NCI-H128 (cell line): ENCODE results near the gene LRRC2.
"Not testable (repeated sequence)": the region's sequence is repeated elsewhere in the genome, so short reads cannot be mapped to it uniquely, and the experiment has no call there.

ENCODE experiments used
- DNase-seq: peaks from one replicate; lab custom pipeline; 2025; ENCODE audit not compliant: unreplicated experiment; lab: John Stamatoyannopoulos, UW

The LRRC2 gene

DNA sequence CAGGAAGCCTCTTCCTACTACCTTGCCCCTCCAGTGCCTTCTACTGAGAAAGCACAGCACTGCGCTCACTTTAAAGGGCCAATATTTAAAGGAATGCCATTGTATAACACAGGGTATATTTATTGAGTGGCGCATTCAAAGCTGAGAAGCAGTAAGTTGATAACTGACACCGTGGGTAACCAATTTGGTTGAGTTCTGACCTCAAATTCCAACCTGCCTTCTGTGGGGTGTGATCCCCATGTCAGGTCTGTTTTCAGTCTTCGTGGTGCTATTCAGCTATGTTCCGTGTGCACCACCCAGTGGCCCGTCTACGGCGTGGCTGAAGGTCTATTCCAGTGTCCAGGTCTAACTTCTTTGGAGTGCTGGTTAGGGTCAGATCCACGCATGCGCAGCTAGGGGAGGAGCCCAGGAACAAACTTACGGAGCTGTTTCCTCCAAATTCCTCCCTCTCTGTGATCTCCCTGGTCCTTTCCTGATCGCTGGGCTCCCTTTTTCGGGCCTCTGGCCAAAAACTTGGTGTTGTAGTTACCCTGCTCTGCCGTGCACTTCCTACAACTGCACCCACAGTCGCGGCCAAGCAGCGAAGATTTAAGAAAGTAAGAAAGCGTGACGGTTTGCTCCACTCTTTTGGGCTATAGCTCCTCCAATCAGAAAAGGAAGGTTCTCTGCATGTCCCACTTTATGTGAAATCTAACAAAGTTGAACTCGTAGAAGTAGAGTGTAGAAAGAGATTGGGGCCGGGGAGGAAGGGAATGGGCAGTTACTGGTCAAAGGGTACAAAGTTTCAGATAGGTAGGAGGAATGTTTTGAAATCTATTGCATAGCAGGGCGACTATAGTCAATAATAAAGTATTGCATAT lies 7.7 kb downstream of the LRRC2 start:
- no peak for DNase-seq

DNA sequence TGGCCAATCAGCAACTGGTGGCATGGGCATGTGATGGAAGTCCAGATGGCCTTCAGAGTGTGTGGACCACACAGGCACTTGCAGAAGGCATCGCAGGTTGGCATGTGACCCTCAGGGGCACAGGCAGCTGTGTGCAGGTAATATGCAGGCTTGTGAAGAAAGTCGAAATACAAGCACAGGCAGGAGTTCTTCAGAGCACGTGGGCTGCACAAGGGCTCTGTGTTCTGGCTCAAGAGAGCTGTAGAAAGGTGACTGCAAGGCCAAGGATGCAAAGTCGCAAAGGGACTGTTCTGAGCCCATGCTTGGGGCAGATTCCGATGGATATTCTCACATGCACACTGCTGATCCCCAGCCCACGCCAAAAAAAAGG lies 8.3 kb downstream of the LRRC2 start:
- no peak for DNase-seq

DNA sequence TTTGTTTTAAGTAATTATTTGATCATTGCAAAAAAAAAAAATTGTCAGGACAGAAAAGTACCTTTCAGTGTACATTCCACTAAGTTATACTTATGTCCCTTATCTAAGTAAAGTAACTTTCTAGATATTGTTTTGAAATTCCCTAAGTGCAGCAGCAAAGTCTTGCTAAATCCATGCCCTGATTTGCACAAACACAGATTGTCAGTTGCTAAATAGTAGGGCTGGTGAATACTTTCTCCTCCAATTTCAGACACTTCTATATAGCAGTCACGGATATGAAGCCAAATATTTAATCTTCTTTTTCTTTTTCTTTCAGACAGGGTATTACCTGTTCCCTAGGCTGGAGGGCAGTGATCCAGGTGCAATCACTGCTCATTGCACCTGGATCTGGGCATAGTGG lies 12.9 kb downstream of the LRRC2 start:
- no peak for DNase-seq

DNA sequence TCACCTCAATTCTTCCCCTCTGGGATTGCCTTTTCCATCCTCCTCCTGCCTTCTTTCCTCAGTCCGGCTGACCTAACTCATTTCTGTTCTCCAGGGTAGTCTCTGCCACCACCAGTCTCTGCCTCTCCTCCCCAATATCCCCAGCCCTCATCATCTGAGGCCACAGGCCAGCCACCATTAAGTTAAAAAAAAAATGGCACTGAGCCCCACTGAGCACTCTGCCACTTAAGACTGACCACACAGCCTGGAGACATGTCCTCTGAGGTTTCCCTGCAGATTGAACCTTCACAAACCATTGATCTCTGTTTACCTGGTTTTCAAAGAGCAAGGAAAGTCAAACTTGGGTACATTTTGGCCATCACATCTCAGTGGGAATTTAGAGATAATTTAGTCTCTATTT lies 13.6 kb downstream of the LRRC2 start:
- DNase-seq: no peak

DNA sequence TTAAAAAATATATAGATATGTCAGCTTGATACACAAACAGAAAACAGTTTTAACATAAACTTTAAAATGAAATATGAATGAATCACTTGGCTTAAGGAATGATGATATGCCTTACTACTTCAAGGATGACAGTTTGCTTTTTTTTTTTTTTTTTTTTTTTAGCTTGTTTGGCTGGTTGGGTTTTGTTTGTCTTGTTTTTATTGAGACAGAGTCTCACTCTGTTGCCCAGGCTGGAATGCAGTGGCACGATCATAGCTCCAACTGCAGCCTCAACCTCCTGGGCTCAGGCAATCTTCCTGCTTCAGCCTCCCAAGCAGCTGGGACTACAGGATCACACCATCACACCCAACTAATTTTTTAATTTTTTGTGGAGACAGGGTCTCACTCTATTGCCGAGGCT lies 14.5 kb downstream of the LRRC2 start:
- DNase-seq: no peak

- DNase-seq: no peak
These were observed 16.1 kb downstream of the LRRC2 start for GRCh38 chr3:46549989-46550388.

DNA sequence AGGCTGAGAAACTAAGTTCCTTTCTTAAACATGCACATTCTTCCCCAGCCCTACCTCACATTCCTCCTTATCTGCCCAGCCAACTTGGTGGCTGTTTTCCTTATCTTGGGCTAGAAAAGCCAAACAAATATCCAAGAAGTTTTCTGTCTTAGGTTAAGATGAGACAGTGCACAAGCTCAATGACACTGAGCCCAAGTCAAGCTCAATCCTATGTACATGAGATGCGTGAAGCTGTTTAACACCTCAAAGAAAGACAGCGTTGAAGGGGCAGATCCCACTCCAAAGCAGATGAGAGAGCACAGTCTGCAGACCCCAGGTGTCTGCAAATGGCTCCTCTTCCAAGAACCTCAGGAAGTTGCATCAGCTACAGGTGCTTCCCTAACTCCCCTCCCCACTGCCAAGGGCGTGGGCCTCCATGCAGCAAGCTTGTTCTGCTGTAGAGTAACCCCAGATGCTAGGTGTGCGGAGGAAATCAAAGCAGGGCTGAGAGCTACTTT lies 16.6 kb downstream of the LRRC2 start:
- no peak for DNase-seq

DNA sequence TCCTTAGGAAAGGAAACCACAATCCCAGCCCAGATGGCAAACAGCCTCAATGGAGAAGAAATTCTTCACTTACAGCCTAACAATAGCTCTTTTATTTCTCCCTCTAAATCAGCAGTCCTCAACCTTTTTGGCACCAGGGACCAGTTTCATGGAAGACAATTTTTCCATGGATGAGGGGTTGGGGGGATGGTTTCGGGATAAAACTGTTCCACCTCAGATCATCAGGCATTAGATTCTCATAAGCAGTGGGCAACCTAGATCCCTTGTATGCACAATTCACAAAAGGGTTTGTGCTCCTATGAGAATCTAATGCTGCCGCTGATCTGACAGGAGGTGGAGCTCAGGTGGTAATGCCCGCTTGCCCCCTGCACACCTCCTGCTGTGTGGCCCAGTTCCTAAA lies 17.5 kb downstream of the LRRC2 start:
- not testable (repeated sequence) for DNase-seq

- no peak for DNase-seq
These were observed 19.1 kb downstream of the LRRC2 start for GRCh38 chr3:46546896-46547440.

DNA sequence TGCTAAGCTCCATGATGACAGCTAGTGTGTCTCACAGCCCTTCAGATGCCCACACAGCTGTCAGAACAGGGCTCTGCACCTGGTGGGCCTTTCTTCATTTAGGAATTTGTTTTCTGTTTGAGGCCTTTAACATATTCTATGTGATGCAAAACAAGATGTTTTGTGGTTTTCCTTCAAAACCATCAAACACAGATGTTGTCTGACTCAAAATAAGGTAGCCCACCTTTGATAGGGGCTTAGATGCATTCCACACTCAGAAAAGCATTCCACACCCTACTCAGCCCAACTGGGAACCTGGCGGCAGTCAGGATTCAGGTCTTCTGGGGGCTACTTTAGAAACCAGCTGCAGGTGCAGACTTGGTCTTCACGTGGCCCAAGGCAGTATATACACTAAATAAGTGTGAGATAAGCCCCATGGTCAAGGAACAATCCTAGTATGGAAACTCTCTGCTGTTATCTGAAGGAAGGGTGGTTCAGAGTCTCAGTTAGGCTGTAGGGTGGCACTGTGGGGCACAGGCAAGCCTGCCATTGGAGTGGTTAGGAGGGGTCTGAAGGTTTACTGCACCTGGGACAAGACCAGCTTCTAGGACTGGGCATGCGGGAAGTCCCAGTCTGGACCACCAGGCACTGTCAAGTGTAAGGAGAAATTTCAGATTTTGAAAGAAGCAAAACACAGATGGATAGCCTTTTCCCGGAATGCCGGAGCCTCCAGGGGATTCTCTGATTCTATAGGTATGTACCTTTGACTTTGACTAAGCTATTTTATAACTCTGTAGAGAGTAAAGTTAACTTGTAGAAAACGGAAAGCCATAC lies 20.1 kb downstream of the LRRC2 start:
- DNase-seq: no peak

GRCh38 chr3:46544771-46545503 lies 21.2 kb downstream of the LRRC2 start:
- DNase-seq: no peak

DNA sequence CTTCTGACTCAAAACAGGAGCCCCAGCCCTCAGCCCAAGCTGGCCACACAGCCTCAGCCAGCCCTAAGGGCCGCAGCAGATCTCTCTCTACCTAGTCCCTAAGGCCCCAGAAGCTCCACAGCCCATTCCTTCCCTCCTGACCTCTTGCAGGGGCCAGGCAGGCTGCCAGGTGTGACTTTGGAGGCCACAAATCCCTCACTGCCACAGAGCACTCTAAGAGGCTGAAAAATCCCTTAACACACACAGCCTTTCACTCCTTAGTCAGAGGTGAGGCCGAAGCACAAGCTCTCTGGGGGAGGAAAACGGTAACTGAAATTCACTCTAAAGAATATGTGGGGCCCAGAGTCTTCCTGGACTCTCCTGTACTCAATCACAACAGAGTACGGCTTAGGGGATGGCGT lies 23.3 kb downstream of the LRRC2 start:
- DNase-seq: no peak

- no peak for DNase-seq
These were observed 23.8 kb downstream of the LRRC2 start for GRCh38 chr3:46542344-46542743.

GRCh38 chr3:46541835-46542234 lies 24.3 kb downstream of the LRRC2 start:
- DNase-seq: no peak

DNA sequence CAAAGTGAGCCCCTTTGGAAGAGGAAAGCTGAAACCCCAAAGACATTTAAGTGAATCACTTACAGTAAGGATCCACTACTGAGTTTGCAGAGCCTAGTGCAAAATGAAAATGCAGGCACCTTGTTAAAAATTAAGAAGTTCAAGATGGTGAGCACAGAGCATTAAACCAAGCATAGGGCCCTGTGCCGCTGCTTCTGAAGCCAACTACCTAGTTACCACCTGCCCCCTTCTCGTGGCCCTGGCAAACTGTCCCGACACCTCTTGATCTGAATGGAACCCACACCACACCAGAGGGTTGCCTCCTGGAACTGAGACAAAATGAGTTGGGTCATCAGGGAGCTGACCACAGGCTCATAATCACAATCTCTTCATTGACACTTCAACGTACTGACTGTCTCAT lies 25.6 kb downstream of the LRRC2 start:
- DNase-seq: no peak

DNA sequence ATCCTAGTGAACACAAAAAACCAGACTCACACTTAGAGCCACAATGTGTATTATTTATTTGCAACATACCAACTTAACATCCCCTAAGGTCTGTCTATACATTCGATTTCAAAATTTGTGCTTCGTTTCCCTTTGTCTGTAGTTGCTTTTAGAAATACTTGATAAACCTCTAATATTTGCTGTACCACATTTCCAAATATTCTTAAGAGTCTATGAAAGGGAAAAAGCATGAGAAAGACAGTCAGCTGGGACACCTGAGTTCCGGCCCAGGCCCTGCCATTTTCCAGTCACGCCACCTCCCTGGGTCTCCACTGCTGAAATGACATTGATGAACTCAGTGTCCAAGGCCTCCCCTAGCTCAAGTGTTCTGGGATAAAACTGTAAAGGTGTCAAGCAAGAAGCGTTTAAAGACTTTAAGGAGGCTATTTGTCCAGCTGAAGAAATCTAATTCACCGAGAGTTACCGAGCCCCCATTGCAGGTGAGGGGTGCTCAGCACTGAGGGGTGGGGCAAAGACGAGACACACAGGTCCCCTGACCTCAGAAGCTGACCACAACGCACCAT lies 26.6 kb downstream of the LRRC2 start:
- no peak for DNase-seq

DNA sequence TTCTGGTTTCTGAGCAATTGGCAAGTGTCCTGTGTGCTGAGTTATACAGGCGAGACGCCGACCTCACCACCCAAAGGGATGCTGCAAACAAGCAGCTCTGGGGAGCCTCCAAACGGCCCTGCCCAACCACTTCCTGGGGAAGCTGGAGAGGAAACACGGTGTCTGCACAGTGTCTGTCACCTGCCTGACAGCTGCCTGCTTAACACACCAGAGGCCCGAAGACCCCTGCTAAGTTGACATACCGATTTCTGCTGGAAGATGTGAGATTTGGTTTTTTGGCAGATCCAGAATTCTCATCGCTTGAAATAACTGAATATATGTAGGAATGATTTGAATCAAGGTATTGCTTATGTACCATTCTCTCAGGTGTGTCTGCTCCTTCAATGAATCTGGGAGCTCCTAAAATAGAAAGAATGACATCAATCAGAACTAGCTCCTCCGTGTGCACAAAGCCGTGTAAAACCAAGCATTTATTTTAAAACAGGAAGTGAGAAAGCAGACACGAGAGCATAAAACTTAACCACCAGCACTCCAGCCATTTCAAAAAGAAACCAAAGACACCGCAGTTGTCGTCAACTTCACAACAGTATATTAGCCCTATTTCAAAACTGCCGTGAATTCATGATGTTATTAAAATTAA lies 27.2 kb downstream of the LRRC2 start:
- DNase-seq: no peak

GRCh38 chr3:46538425-46538802 lies 27.7 kb downstream of the LRRC2 start:
- not testable (repeated sequence) for DNase-seq

DNA sequence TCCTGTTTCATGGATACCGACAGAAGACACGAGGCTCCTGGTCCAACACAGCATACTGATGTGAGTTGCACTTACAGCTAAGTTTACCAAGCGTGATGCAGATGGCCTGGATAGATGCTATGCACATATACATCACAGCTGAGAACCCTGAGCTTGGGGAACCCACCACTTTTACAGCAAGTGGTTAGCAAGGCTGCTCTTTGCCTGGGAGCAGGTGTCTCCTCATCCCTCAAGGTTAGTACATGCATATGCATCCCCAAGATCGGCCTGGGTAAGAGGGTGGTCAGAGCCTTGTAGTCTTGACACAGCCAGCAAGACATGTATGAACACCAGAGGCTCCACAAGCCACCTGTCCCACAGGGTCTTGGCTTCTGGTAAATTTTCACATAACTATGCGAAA lies 28.3 kb downstream of the LRRC2 start:
- DNase-seq: no peak

GRCh38 chr3:46537316-46537715 lies 28.8 kb downstream of the LRRC2 start:
- DNase-seq: no peak
